Stimulated activated CD4-positive, alpha-beta T cell treated with anti-CD3 and anti-CD28 coated beads, Interleukin-12 subunit alpha, Interleukin-12 subunit beta, amount 100 ng/mL, for 48 hours (primary cell): Measurements from ENCODE around the gene CD44.
"Not testable (repeated sequence)": the region's sequence is repeated elsewhere in the genome, so short reads cannot be mapped to it uniquely, and the experiment has no call there.

Source experiments
- DNase-seq, 3 donors: peaks; one replicate each; pipeline ENCODE4 v3.0.0-alpha.2; 2020; ENCODE audit warnings: low read depth in 2 of 3, low spot score in 1 of 3

Gene CD44

DNA sequence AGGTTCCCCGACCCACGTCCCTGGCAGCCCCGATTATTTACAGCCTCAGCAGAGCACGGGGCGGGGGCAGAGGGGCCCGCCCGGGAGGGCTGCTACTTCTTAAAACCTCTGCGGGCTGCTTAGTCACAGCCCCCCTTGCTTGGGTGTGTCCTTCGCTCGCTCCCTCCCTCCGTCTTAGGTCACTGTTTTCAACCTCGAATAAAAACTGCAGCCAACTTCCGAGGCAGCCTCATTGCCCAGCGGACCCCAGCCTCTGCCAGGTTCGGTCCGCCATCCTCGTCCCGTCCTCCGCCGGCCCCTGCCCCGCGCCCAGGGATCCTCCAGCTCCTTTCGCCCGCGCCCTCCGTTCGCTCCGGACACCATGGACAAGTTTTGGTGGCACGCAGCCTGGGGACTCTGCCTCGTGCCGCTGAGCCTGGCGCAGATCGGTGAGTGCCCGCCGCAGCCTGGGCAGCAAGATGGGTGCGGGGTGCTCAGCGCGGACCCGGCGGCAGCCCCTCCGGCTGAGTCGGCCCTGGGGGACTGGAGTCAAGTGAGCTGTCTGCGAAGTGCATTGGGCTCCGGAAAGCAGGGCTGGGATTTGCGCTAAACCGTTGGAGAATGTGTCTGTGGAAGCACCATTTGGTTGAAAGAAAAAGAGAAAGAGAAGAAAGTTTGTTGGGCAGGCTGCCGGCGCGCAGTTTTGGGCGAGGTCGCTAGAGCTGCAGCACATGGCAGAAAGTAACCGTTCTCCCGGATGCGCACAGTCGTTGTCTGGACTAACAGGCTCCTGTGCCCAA, at the start of gene CD44:
TSS of gene CD44 (plus strand) at position 229 of the 779 bp plus-strand sequence. CDS start at position 362, 133 bp downstream.
- DNase-seq = peak in 1 of 3 donors; percentile 61

DNA sequence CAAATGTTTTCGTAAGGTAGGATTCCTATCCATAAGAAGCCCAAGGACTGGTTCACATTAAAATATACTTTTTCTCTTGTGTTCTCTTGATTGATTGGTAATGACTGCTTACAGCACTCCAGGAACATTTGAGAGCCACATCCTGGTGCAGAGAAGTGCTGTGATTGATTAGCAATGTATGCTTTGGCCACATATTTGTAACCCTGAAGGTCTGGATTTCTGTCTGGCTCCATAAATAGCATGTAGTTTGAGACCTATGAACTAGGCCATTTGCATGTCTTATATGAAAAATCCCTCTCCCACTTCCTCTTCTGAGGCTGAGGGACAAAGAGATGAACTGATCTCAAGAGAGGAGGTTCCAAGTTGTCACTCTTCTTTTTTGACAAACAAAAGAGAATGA, 49.3 kb upstream of the CD44 start:
- DNase-seq = no peak

DNA sequence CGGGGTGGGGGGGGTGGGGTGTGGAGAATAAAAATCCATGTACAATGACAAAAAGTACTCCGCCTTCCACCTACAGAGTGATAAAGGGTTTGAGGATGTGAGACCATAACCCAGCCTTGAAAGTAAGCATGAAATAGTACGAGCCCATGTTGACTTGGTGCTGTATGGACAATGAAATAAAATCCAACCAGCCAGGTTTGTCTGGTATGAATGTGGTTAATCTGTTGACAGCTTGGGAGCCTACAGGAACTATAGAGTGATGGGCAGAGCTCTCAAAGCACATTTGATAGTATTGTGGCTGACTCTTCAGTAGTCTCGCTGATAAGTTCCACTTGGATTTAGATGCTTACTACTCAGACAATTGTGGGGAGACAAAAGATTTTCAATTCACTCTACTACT, 48.8 kb upstream of the CD44 start:
- DNase-seq = no peak

DNA sequence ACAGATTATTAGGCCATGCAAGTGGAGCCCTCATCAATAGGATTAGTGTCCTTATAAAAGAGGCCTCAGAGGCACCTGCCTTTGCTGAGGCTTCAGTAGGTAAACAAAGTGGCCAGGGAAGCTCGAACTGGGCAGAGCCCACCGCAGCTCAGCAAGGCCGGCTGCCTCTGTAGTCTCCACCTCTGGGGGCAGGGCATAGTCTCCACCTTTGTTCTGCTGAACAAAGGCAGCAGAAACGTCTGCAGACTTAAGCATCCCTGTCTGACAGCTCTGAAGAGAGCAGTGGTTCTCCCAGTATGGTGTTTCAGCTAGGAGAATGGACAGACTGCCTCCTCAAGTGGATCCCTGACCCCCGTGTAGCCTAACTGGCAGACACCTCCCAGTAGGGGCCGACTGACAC, 48.0 kb upstream of the CD44 start:
- DNase-seq = not testable (repeated sequence)

DNA sequence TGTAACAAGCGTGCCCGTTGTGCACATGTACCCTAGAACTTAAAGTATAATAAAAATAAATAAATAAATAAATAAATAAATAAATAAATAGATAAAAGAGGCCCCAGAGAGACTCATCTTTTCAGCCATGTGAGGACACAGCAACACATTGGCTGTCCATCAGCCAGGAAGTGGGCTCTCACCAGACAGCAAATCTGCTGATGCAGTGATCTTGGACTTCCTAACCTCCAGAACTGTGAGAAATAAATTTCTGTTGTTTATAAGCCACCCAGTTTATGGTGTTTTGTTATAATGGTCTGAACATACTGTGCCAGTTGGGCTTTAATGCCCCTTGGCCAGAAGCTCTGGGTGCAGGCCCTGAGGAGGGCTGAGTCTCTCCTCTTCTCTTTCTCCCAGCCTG, 42.2 kb upstream of the CD44 start:
- no peak for DNase-seq

DNA sequence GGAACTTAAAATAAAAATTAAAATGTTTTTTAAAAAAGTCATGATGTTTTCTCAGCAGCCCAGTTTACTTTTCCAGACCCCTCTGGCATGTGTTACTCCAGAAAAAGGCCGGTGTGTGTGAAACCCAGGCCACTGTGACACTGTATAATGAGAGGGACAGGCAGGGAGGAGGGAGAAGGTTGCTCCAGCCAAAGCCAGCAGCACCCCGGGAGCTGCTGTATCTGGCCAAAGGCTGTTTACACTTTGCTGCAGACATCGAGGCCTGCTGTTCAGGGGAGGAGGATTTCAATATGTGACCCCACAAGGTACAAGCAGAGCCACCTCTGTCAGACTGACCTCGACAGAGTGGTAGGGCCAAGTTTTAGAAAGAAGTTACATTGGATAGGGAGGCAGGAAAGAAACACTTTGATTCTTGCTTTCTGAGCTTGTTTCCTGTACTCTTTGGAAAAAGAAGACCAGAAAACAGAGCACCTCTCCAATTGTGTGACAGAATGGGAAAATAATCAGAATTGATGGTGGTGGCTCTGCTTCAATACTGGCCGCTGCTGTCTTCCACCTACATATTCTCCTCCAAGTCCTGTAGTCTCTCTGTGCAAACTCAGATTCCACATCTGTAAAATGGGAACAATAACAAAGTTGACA, 41.0 kb upstream of the CD44 start:
- DNase-seq = no peak

DNA sequence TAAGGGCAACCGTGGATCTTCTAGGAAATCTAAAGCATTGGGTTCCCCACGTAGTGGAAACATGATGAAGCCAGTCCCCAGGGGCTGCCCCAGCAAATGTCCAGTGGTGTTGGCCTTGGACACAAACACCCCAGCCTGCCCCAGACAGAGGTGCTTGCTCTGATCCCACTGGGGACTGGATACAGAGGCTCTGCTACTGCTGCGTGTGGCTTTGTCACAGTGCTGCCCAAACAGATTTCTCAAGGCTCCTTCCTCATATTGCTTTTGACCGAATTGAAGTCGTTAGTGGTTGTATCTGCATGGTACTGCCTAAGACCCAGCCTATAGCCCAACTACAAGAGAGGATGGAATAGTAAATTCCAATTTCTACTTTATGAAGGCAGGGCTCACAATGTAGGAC, 40.1 kb upstream of the CD44 start:
- DNase-seq = no peak

DNA sequence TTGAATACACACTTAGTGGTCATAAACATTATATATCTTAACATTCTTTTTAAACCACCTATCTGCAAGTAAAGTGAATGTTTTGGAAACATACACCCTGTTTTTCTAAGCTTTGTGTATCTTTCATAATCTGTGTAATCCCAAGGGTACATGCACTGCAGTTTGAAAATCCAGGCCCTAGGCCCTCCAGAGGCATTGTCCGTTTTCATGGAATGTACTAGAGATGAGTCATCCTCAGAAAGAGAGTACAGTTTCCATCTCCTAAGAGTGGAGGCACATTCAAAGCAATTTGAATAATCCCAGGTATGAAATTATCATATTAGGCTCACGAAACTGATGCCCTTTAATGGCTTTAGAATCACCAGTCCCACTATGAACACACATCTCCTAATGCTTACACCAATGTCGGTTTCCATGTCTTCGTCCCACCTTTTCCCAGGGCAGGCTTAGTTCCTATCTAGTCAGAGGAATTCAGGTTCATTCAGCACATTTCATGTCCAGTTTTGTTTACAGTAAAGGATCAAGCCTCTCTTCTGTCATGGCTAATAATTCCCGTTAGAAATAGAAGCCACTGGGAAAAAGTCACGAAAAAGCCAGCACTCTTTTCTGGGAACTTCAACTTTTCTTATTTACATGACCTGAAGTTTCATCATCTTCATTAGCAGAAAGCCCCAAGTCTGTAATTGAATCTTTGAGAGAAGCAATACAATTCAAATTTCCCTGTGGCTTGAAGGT, 39.5 kb upstream of the CD44 start:
- DNase-seq = no peak

DNA sequence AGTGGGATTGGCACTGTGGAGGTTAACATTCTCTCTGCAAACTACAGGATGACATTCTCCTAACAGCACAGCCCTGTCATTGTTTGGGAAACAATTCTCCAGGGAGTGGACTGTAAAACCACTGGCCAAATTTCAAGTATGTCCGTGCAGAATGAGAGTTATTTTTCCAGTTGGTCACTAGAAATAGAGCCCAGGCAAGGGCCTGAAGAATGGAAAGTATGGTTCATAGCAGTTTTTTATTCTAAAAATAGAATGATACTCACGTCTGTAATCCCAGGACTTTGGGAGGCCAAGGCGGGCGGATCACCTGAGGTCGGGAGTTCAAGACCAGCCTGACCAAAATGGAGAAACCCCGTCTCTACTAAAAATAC, 39.0 kb upstream of the CD44 start:
- no peak for DNase-seq

DNA sequence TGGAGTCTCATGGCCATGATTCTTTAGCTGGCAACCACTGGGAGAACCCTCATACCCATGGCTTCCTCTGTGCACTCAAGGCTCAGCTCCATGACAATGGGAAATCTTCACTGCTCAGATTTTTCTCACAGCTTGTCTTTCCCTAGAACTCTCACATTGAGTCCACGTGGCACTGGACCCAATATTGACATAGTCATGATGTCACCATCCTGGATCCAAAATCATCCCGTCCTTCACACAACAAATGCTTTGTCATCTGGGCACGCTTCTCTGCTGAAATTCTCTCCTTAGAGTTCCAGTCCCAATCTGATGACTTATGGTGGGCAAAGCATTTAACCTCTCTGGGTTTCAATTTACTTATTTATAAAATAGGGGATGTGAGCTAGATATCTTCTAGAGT, 37.7 kb upstream of the CD44 start:
- no peak for DNase-seq

DNA sequence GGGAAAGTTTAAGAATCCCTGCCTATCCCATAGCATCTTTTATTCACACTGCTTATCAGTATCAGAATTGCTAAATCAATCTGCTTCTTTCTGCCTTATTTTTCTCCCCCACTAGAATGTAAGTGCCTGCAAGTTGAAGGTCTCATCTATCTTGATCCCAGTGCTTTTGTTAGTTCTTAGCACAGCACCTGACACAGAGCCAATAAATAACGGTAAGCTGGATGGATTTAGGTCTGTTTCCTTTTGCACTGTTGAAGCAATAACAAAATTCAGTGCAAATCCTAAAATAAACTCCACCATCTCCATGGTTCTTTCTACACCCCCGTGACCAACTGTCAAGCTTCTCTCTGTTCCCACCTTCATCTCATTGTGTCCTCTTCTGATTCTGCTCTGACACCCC, 36.7 kb upstream of the CD44 start:
- no peak for DNase-seq

DNA sequence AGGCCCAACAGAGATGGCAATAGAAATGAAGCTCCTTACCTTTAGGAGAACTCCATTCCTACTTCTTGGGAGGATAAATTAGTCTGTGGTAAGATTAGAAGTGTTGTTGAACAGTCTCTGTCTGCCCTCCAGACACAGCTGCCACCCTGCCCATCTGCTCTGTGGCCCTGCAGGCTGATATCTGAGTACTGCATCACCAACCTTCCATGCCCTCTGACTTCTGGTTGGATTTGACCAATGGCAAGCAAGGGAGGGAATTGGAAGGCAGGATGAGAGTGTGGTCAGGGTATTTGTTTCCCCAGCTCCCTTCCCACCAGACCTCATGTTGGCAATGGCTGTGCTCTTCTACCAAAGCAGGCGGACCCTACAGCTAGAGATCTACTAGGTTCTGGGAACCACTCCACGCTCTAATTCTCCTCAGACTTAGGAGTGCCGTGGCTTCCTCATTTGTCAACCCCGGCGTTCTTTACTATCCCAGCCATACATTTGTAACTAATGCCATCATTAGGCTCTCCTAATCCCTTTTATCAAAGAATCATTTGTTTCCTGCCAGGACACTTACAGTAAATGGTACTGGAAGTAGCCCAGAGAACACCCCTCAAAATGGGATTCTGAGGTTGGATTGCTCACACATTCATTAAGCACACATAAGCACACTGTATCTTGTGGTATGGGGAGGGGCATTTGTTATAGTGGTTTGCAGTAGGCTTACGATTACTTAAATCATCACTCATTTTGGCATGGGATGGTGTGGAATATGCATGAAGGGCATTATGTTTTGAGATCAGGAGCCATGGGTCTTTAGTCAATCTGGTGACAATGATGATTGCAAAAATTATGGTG, 35.4 kb upstream of the CD44 start:
- no peak for DNase-seq

DNA sequence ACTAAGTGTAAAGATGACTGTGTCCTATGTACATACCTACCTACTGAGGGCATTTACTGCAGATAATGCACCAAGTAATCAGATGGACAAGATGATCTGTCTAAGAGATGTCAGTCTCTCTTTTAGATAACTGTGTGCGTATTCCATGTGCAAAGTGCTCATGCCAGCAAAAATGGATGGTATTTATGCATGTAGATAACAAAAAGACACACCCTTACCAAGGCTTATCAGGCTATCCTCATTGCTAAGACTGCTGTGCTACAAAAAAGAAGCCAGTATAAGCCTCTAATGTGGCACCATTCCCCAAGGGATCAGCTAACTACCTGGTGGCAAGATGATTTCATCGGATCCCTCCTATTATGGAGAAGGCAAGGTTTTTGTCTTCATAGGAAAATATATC, 34.3 kb upstream of the CD44 start:
- no peak for DNase-seq

DNA sequence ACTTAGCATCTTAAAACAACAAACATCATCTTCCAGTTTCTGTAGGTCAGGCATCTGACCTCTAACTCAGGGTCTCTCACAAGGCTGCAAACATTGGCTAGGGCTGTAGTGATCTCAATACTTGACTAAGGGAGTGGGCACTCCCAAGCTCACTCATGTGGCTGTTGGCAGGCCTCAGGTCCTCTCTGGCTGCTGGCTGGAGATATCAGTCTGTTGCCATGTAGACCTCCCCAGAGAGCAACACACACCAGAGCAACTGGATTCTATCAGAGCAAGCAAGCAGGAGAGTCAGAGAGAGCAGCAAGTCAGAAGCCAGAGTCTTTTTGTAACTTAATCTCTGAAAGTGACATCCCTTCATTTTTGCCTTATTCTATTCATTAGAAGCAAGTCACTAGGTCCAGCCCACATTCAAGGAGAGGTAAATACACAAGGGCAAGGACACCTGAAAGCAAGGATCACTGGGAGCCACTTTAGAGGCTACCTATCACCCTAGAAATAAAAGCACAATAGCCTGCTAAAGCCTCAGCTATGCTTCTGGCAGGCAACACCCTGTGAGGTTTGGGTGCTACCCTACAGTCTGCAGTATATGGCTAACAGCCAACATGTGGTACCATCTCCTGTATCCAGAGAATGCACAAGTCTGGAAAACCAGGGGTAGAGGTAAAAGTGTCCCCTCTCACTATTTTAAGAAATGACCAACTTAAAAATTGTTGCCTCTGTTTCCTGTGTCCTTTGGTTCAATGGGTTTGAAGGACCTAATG, 33.5 kb upstream of the CD44 start:
- DNase-seq = no peak

DNA sequence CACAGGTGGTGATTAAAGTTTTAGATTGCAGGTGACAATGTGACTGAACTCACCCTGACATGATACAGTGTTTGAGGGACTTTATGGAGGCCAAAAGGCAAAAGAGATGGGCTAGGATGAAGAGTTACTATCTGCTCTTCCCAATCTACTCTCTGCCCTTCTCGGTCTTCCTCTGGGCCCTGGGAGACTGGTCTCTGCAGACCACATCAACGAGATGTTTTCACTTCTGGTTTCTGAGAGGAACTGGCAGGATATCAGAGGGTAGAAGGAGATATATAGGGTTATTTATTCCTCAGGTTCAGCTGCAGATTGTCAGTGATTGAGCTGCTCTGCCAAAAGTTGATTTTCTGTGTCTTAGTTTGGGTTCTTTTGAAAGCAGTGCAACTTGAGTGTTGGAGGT, 32.4 kb upstream of the CD44 start:
- no peak for DNase-seq

DNA sequence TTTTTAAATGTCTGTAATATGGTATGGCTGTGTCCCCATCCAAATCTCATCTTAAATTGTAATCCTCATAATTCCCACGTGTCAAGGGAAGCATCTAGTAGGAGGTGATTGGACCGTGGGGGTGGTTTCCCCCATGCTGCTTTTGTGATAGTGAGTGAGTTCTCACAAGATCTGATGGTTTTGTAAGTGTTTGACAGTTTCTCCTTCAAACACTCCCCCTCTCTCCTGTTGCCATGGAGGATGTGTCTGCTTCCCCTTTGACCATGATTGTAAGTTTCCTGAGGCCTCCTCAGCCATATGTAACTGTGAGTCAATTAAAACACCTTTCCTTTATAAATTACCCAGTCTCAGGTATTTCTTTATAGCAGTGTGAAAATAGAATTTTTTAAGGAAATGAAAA, 31.1 kb upstream of the CD44 start:
- no peak for DNase-seq

DNA sequence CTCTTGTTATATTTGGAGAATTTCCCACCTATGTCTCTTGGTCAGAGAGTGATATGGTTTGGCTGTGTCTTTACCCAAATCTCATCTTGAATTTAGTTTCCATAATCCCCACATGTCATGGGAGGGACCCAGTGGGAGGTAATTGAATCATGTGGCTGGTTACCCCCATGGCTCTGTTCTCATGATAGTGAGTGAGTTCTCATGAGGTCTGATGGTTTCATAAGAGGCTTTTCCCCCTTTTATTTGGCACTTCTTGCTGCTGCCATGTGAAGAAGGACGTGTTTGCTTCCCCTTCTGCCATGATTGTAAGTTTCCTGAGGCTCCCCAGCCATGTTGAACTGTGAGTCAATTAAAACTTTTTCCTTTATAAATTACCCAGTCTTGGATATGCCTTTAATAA, 30.6 kb upstream of the CD44 start:
- DNase-seq = not testable (repeated sequence)

DNA sequence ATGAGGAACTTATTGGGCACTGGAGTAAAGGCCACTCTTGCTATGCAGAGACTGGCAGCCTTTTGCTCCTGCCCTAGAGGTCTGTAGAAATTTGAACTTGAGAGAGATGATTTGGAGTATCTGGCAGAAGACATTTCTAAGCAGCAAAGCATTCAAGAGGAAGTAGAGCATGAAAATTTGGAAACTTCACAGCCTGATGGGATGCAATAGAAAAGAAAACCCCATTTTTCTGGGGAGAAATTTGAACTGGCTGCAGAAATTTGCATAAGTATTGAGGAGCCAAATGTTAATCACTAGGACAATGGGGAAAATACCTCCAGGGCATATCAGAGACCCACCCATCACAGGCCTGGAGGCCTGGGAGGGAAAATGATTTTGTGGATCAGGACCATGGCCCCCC, 29.9 kb upstream of the CD44 start:
- DNase-seq = no peak

DNA sequence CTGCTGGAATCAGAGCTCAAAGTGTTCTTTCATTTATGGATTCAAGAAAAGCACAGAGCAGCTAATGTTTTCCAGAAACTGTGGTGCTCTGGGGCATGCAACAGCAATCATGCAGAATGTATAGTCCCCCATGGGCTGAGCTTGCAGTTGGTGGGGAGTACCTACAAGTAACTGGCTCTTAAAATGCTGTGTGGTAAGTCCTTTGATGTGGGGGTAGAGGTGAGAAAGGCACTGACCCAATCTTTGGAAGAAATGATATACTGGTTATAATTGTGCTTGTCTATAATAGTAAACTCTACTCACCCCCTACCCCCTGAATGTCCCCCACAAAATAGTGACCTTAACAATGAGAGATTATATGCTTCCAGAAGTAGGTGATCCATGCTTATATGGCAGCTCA, 29.1 kb upstream of the CD44 start:
- DNase-seq = no peak

DNA sequence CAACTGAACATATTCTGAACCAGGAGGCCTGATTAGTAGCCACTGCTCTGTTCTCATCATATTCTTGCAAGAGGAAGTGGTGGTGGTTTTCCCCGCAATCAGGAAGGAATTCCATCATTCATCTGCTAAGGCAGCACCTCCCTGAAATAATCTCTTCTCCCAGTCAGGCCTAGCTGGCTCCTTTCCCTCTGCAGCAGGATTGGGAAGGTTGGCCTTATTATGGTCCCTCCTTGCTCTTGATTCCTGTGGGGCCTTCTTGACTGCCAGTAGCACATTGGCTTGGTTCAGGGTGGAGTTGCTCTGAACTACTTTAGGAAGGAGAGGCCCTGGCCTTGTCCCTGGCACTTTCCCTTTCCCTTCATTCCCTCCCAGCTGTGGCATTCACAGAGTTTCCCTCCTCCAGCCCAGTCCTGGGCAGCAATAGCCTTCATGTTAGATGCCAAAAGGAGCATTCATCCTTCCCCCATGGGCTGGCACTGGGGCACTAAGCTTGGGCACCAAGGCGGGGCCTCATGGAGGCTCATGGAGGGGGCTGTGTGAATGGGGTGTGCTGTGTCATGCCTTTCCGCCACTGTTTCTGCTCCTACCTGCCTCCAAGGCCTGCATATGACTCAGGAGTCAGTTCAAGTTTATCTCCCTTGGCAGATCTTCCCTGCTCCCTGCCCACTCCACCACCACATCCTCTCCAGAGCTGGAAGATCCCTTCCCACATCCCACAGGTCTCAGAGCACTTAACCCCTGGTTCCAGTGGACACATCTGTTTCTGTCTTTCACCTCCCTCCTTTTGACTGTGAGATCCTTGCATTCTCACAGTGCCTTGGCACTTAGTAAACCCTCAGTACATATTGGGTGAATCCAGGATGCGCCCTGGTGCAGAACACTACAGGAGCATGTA, 27.6 kb upstream of the CD44 start:
- DNase-seq = no peak
